GM12878 (cell line): ENCODE data around the gene FOXJ3. TPM values are rescaled to one million over a fixed set of nuclear protein-coding genes. Genes with fewer than 3 reads are reported as not detected.

ENCODE experiments used
- ATAC-seq: fragments of 200-7000 bp; cut with Tn5 transposase; 3 replicates; pipeline ENCODE4 v1.9.1; 2020; ENCODE audit warnings: mild to moderate bottlenecking, moderate library complexity
- BruUV-seq: library from RNA; stranded (reverse); fragments of 400-500 nt; replicated peaks from 2 replicates; lab custom pipeline; 2021; lab: Mats Ljungman, UMichigan
- CTCF ChIA-PET: fragments of 300-600 bp; sonication (Branson Sonifier 250); formaldehyde crosslinking; extraction: SDS; loops from one replicate; lab custom pipeline; 2021; ENCODE audit warnings: inconsistent platforms; lab: Yijun Ruan, JAX
- POLR2A ChIA-PET: fragments of 350-600 bp; formaldehyde crosslinking; extraction: SDS; loops from one replicate; lab custom pipeline; 2021; ENCODE audit warnings: inconsistent platforms; lab: Charles Lee
- RAD21 ChIA-PET: fragments of 300-600 bp; sonication (Branson Sonifier 250); formaldehyde crosslinking; loops from one replicate; lab custom pipeline; 2023; ENCODE audit warnings: antibody characterized with exemption; ENCODE audit not compliant: unreplicated experiment; lab: Charles Lee
- SMC1A ChIA-PET: fragments of 300-600 bp; sonication (Branson Sonifier 250); formaldehyde crosslinking; loops from one replicate; lab custom pipeline; 2023; ENCODE audit not compliant: unreplicated experiment, uncharacterized antibody; lab: Charles Lee
- DNase-seq: peaks from one replicate; pipeline ENCODE4 v3.0.0-alpha.2; 2011; ENCODE audit warnings: low read depth, low spot score
- FAIRE-seq: peaks from 3 replicates; lab custom pipeline; 2011; peaks lifted over from hg19 to GRCh38; lab: Jason Lieb, UNC
- H2AFZ ChIP-seq: 2 replicates; pipeline ENCODE4 v1.6.0; 2011; ENCODE audit warnings: low read depth, low read length, control low read depth; ENCODE audit not compliant: control insufficient read depth
- H3K27ac ChIP-seq: 2 replicates; pipeline ENCODE4 v1.5.1; 2011; ENCODE audit warnings: control low read depth; ENCODE audit not compliant: control insufficient read depth, insufficient read depth
- H3K27me3 ChIP-seq, 2 experiments: replicated peaks in 1 of 2; 2 replicates each; pipeline versions ENCODE4 v1.6.0 to v1.6.1; 2011; ENCODE audit warnings: low read length in 1 of 2; ENCODE audit not compliant: control insufficient read depth in 2 of 2, insufficient read depth in 2 of 2
- H3K36me3 ChIP-seq, 2 experiments: 2 replicates each; pipeline ENCODE4 v1.5.1; 2011; ENCODE audit warnings: low read length in 1 of 2; ENCODE audit not compliant: control insufficient read depth in 2 of 2, insufficient read depth in 2 of 2
- H3K4me1 ChIP-seq: 2 replicates; pipeline ENCODE4 v1.6.1; 2011; ENCODE audit warnings: mild to moderate bottlenecking, low read length, moderate library complexity, mixed read lengths; ENCODE audit not compliant: control insufficient read depth, insufficient read depth
- H3K4me2 ChIP-seq: 2 replicates; pipeline ENCODE4 v1.6.0; 2011; ENCODE audit warnings: control low read depth; ENCODE audit not compliant: control insufficient read depth, insufficient read depth
- H3K4me3 ChIP-seq: fragments of 200-600 bp; sonication (generic); 2 replicates; pipeline ENCODE4 v1.5.1; 2016
- H3K79me2 ChIP-seq: 2 replicates; pipeline ENCODE4 v1.6.0; 2011; ENCODE audit warnings: low read length; ENCODE audit not compliant: control insufficient read depth, insufficient read depth
- H3K9ac ChIP-seq: 2 replicates; pipeline ENCODE4 v1.8.0; 2011; ENCODE audit warnings: low read length, control low read depth, mixed read lengths; ENCODE audit not compliant: control insufficient read depth, insufficient read depth
- H3K9me3 ChIP-seq: replicated peaks from 3 replicates; pipeline ENCODE4 v1.5.1; 2011; ENCODE audit warnings: mild to moderate bottlenecking, low read length; ENCODE audit not compliant: control insufficient read depth, insufficient read depth
- H4K20me1 ChIP-seq: 2 replicates; pipeline ENCODE4 v1.6.0; 2011; ENCODE audit not compliant: control insufficient read depth, insufficient read depth
- ATF3 ChIP-seq: IDR thresholded peaks from 2 replicates; pipeline ENCODE4 v1.6.1; 2011; ENCODE audit warnings: low read depth, mild to moderate bottlenecking, low read length, moderate library complexity, borderline replicate concordance; ENCODE audit errors: extremely low read depth
- BACH1 ChIP-seq: fragments of 450-650 bp; IDR thresholded peaks from 2 replicates; pipeline ENCODE4 v1.6.1; 2017; ENCODE audit warnings: mild to moderate bottlenecking, borderline replicate concordance
- EP300 ChIP-seq, 2 experiments: fragments of 150-350 bp in 1 of 2; IDR thresholded peaks; 2 replicates each; pipeline ENCODE4 v1.6.1; 2011 to 2012; ENCODE audit warnings: low read depth in 2 of 2, low read length in 2 of 2, borderline replicate concordance in 1 of 2, improper control_type of control experiment in 1 of 2, inconsistent platforms in 1 of 2; ENCODE audit not compliant: control insufficient read depth in 1 of 2
- EZH2 ChIP-seq: IDR thresholded peaks from 2 replicates; pipeline ENCODE4 v1.6.1; 2012; ENCODE audit warnings: low read depth, mild to moderate bottlenecking, control low read depth, inconsistent platforms, low read length, borderline replicate concordance; ENCODE audit not compliant: control insufficient read depth
- GABPA ChIP-seq: IDR thresholded peaks from 2 replicates; pipeline ENCODE4 v1.6.1; 2014; ENCODE audit warnings: antibody characterized with exemption, low read depth, mild to moderate bottlenecking, inconsistent platforms
- NFYA ChIP-seq: IDR thresholded peaks from 2 replicates; pipeline ENCODE4 v1.6.1; 2011; ENCODE audit warnings: low read depth, mild to moderate bottlenecking, low read length, improper control_type of control experiment, borderline replicate concordance
- NR2C1 ChIP-seq: fragments of 450-650 bp; IDR thresholded peaks from 2 replicates; pipeline ENCODE4 v1.6.1; 2017; ENCODE audit warnings: antibody characterized with exemption, mild to moderate bottlenecking, moderate library complexity
- NR2F1 ChIP-seq: fragments of 450-650 bp; conservative IDR thresholded peaks from 2 replicates; pipeline ENCODE4 v1.6.1; 2017; ENCODE audit warnings: mild to moderate bottlenecking
- RELA ChIP-seq: fragments of 450-650 bp; IDR thresholded peaks from 2 replicates; pipeline ENCODE4 v1.8.0; 2014; ENCODE audit warnings: borderline replicate concordance; ENCODE audit not compliant: partially characterized antibody
- ZBTB40 ChIP-seq: fragments of 450-650 bp; IDR thresholded peaks from 2 replicates; pipeline ENCODE4 v1.6.1; 2016; ENCODE audit warnings: mild to moderate bottlenecking, moderate library complexity, borderline replicate concordance
- WGBS: methylation state at CpG from one replicate; pipeline ENCODE4 v1.1.6; 2016; ENCODE audit warnings: low lambda C conversion rate; ENCODE audit not compliant: insufficient replicate concordance, insufficient coverage; ENCODE audit errors: missing lambda C conversion rate; 5-methylcytosine and 5-hydroxymethylcytosine counted together
- in situ Hi-C: fragments of 300-500 bp; cut with MboI; formaldehyde crosslinking; loops from 9 replicates; pipeline ENCODE4 v1.14.3; 2018; ENCODE audit warnings: mixed read lengths
- intact Hi-C: fragments of 100-400 bp; cut with micrococcal nuclease; formaldehyde crosslinking; loops from one replicate; pipeline ENCODE4 v1.14.2; 2022; ENCODE audit not compliant: unreplicated experiment
- polyA plus RNA-seq, 11 experiments: library from polyadenylated mRNA; depleted of rRNA in 4 of 11; unstranded in 6 of 11; stranded (reverse) in 5 of 11; fragments of >200 nt; fragmentation: Nextera tagmentation in 4 of 11; fragmentation: Illumina TruSeq in 1 of 11; extraction: Ambion mirVana in 4 of 11; extraction: Trizol in 1 of 11; gene quantifications; 1 replicate in 1 of 11; 2 replicates in 10 of 11; pipeline versions ENCODE4 v1.2.1 to v1.2.3, GENCODE V29; 2011 to 2016; ENCODE audit warnings: inconsistent platforms in 2 of 11, missing spikeins in 2 of 11, low read depth in 1 of 11
- total RNA-seq, 4 experiments: library from RNA; depleted of rRNA in 3 of 4; stranded (reverse); fragments of >200 nt in 3 of 4; fragmentation: Illumina TruSeq in 1 of 4; extraction: Trizol in 1 of 4; gene quantifications; 2 replicates each; pipeline versions ENCODE4 v1.2.1 to v1.2.3, GENCODE V29; 2013 to 2021

Gene FOXJ3
- total and polyA plus RNA-seq, 10 of the 15 experiments (the other 5 are each of a cell fraction or from before 2014, with no cell fraction given), result 9.5 to 54.2 (median 24.7) TPM

GRCh38 chr1:42144711-42145388 lies 190.2 kb downstream of the FOXJ3 start:
- no peak overlapping the region for H3K4me2 ChIP-seq
- ChIA-PET RAD21 (no interaction called here), CTCF (no interaction called here), SMC1A (interaction anchor here (0.7 kb wide), 1 partner anchor 9 kb away, joined by 3 read pairs; no protein-coding TSS in a partner anchor), POLR2A (no interaction called here)
- TF ChIP-seq GABPA (no peak), RELA (no peak), EP300 (IDR thresholded peaks at IDR 0.05; ENCODE audit: borderline replicate concordance in 1 of 2, control insufficient read depth in 1 of 2, low read depth in 2 of 2, low read length in 2 of 2) (no peak), ZBTB40 (no peak), NR2C1 (no peak), NFYA (no peak), NR2F1 (no peak), BACH1 (no peak), EZH2 (no peak), ATF3 (no peak)
- no peak overlapping the region for H3K4me3 ChIP-seq
- no peak overlapping the region for H3K9ac ChIP-seq
- no peaks in the 10 kb centered on the region for H3K27me3 ChIP-seq
- H3K9me3 ChIP-seq, result no peaks in the 10 kb centered on the region
- H3K4me1 ChIP-seq, result no peaks in the 10 kb centered on the region
- WGBS, result 36% methylated on average over 12 of the region's 12 CpGs
- peaks cover 2% of the 10 kb centered on the region; the same call in 1 of the 2 replicates for H4K20me1 ChIP-seq
- no peaks in the 10 kb centered on the region for H3K79me2 ChIP-seq
- DNase-seq (no peak), FAIRE-seq (no peak), ATAC-seq (no peak)
- intact Hi-C loops (loop anchor here (10.0 kb wide), 2 partner anchors 330 to 570 kb away; no protein-coding TSS in a partner anchor), in situ Hi-C loops (no loop called here)
- no peak overlapping the region for H2AFZ ChIP-seq
- H3K36me3 ChIP-seq, result no peaks in the 10 kb centered on the region
- no peak overlapping the region for H3K27ac ChIP-seq
- BruUV-seq, result no TSS peak
